ENCODE measurements around the gene GGA2.
"Not testable (repeated sequence)": the region's sequence is repeated elsewhere in the genome, so short reads cannot be mapped to it uniquely, and the experiment has no call there.

Gene GGA2

DNA sequence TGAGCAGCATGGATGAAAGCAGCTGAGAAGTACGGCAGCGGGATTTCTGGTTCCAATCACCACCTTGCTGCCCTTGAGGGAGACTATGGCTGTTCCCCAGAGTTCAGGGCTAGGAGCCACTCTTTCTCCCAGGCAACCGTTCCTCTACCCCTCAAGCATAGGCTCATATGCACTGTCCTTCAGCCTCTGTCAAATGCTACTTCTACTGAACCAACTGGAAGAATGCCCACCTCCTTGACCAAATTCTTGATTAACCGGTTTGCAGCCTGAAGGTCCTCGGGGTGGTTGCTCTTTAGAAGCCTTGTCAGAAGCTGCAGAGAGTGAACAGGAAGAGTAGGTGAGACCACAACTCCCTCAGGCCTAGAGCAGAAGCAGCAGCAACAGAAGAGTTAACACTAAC, 23.8 kb downstream of the GGA2 start:
- H3K4me3 ChIP-seq (ENCODE audit: low read depth, low read length) = no peak overlapping the region
- TF ChIP-seq MYC (IDR thresholded peaks at IDR 0.05; ENCODE audit: low read depth, low read length) (no peak), CTCF (IDR thresholded peaks at IDR 0.05; ENCODE audit: low read depth, low read length) (no peak), POLR2A (IDR thresholded peaks at IDR 0.05; ENCODE audit: extremely low read depth, insufficient read length) (no peak)
- no peak for DNase-seq (ENCODE audit: low read depth)

GRCh38 chr16:23485841-23486240, 24.5 kb downstream of the GGA2 start:
- DNase-seq (ENCODE audit: low read depth) = no peak
- TF ChIP-seq POLR2A (IDR thresholded peaks at IDR 0.05; ENCODE audit: extremely low read depth, insufficient read length) (no peak), MAX (IDR thresholded peaks at IDR 0.05; ENCODE audit: low read depth, low read length) (no peak), MYC (IDR thresholded peaks at IDR 0.05; ENCODE audit: low read depth, low read length) (no peak), CTCF (IDR thresholded peaks at IDR 0.05; ENCODE audit: low read depth, low read length) (no peak)
- H3K4me3 ChIP-seq (ENCODE audit: low read depth, low read length) = no peak overlapping the region

- no peak overlapping the region for H3K4me3 ChIP-seq (ENCODE audit: low read depth, low read length)
- no peak for DNase-seq (ENCODE audit: low read depth)
- no peak for TF ChIP-seq POLR2A (IDR thresholded peaks at IDR 0.05; ENCODE audit: extremely low read depth, insufficient read length)
- TF ChIP-seq MYC (IDR thresholded peaks at IDR 0.05; ENCODE audit: low read depth, low read length) = no peak
- no peak for TF ChIP-seq MAX (IDR thresholded peaks at IDR 0.05; ENCODE audit: low read depth, low read length)
- no peak for TF ChIP-seq CTCF (IDR thresholded peaks at IDR 0.05; ENCODE audit: low read depth, low read length)
Observed at GRCh38 chr16:23485257-23485614, 25.1 kb downstream of the GGA2 start.

DNA sequence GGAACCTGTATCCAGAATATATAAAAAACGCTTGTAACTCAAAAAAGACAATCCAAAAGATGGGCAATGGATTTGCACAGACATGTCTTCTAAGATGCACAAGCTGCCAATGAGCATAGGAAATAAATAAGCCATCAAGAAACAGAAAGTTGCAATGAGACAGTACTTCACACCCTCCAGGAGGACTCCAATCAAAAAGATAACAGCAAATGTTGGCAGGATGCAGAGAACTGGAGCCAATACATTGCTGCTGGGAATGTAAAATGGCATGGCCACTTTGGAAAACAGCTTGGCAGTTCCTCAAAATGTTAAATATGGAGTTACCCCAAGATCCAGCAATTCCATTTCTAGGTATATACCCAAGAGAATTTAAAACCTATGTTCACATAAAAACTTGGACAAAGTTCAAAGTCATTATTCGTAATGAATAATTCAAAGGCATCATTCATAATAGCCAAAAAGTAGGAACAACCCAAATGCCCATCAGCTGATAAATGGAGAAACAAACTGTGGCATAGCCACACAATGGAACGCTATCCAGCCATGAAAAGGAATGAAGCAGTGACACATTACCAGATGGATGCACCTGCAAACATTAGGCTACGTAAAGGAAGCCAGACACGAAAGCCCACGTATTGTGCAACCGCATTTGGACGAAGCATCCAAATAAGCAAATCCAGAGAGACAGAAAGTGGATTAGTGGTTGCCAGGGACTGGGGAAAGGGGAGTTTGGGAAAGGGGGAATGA, 25.6 kb downstream of the GGA2 start:
- TF ChIP-seq CTCF (IDR thresholded peaks at IDR 0.05; ENCODE audit: low read depth, low read length) = no peak
- no peak for TF ChIP-seq MYC (IDR thresholded peaks at IDR 0.05; ENCODE audit: low read depth, low read length)
- no peak for TF ChIP-seq MAX (IDR thresholded peaks at IDR 0.05; ENCODE audit: low read depth, low read length)
- TF ChIP-seq POLR2A (IDR thresholded peaks at IDR 0.05; ENCODE audit: extremely low read depth, insufficient read length) = no peak
- no peak for DNase-seq (ENCODE audit: low read depth)
- H3K4me3 ChIP-seq (ENCODE audit: low read depth, low read length) = no peak overlapping the region

DNA sequence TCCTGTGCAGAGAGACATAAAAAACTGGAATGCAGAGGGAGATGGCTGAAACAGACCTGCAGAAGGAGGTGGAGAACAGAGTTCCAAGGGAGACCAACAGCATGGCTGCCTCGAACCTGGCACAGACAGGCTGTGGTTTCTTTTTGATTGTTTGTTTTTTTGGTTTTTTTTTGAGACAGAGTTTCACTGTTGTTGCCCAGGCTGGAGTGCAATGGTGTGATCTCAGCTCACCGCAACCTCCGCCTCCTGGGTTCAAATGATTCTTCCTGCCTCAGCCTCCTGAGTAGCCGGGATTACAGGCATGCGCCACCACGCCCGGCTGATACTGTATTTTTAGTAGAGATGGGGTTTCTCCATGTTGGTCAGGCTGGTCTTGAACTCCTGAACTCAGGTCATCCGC, 26.8 kb downstream of the GGA2 start:
- not testable (repeated sequence) for H3K4me3 ChIP-seq (ENCODE audit: low read depth, low read length); DNase-seq (ENCODE audit: low read depth)

DNA sequence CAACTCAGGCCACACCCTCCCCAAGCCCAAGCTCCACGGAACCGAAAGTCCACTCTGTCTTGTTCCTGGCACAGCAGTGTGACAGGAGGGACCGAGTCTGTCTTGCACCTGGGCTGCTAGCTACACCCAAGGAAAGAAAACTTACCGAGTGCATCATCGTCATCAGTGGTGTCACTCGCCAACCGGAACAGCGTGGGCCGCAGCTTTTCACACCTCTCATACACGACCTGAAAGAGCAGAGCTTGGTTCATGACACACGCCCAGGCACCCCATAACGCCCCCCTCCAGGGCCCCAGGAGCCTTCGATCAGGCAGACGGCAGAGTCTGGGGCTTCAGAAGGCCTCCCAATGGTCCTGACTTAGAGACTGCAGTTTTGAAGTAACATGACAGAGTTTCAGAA, 27.5 kb downstream of the GGA2 start:
- H3K4me3 ChIP-seq (ENCODE audit: low read depth, low read length) = no peak overlapping the region
- no peak for DNase-seq (ENCODE audit: low read depth)
- TF ChIP-seq POLR2A (IDR thresholded peaks at IDR 0.05; ENCODE audit: extremely low read depth, insufficient read length) (no peak), MAX (IDR thresholded peaks at IDR 0.05; ENCODE audit: low read depth, low read length) (no peak), MYC (IDR thresholded peaks at IDR 0.05; ENCODE audit: low read depth, low read length) (no peak), CTCF (IDR thresholded peaks at IDR 0.05; ENCODE audit: low read depth, low read length) (no peak)

Measured in NB4 (cell line).